HG03196 (cell line): ENCODE results near the gene OR4C13.
"Not testable (repeated sequence)": the region's sequence is repeated elsewhere in the genome, so short reads cannot be mapped to it uniquely, and the experiment has no call there.

Experiments
- ATAC-seq: cut with Tn5 transposase; IDR thresholded peaks from one replicate; pipeline ENCODE4 v1.9.1; 2021; ENCODE audit not compliant: unreplicated experiment

The OR4C13 gene

DNA sequence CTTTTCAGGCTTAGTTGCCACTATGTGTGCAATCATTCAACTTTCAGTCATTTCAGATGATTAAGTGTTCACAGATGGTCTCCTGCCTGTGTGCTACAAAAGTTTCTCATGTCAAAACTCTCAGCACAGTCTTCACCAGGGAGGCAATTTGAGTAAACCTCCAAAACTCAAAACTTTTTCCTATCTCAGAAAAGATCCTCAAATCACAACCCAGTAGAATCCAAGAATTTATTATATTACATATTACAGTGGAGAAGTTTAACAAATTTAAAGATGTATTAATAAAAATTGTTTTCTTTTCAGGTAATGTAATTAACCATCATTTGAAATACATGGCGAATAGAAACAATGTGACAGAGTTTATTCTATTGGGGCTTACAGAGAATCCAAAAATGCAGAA, at the start of gene OR4C13:
TSS of gene OR4C13 (plus strand) at position 301 of the 400 bp plus-strand sequence. CDS start at position 333, 32 bp downstream.
- ATAC-seq = no peak

DNA sequence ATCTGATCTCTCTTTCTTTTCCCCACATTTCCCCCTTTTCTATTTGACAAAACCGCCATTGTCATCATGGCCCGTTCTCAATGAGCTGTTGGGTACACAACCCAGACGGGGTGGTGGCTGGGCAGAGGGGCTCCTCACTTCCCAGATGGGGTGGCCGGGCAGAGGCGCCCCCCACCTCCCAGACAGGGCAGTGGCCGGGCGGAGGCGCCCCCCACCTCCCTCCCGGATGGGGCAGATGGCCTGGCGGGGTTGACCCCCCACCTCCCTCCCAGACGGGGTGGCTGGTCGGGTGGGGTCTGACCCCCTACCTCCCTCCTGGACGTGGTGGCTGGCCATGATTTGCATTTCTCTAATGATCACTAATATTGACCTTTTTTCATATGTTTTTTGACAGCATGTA, 40.7 kb upstream of the OR4C13 start:
- not testable (repeated sequence) for ATAC-seq

DNA sequence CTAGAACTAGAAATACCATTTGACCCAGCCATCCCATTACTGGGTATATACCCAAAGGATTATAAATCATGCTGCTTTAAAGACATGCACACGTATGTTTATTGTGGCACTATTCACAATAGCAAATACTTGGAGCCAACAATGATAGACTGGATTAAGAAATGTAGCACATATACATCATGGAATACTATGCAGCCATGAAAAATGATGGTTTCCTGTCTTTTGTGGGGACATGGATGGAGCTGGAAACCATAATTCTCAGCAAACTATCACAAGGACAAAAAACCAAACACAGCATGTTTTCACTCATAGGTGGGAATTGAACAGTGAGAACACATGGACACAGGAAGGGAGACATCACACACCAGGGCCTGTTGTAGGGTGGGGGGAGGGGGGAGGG, 3.5 kb upstream of the OR4C13 start:
- ATAC-seq = not testable (repeated sequence)

DNA sequence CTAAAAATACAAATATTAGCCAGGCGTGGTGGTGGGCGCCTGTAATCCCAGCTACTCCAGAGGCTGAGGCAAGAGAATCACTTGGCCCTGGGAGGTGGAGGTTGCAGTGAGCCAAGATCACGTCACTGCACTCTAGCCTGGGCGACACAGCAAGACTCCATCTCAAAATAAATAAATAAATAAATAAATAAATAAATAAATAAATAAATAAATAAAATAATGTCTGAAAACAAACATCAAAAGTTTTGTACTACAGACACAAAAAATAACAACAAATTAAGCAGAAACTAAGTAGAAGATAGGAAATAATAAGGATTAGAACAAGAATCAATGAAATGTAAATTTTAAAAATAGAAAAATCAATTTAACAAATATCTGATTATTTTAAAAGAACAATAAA, 21.2 kb downstream of the OR4C13 start:
- ATAC-seq = not testable (repeated sequence)

DNA sequence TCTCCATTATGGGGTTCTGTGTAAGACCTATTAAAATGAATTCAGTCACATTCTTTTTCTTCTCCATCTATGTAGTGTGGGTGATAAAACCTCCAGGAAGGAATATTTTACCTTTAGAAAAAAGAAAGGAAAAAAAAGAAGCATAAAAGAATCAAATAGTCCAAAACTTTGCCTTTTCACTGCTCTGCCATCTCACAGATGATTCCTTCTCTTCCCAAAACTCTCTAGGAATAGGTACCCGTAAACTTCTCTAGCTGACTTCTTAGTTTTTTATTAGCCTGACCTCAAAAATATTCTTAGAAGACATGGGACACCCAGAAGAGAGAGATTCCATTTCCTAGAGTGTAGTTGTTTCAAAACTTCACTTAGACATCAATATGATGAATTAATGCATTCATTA, 30.2 kb downstream of the OR4C13 start, which contains the start of gene OR4C12:
TSS of gene OR4C12 (minus strand) at position 101 of the 400 bp plus-strand sequence. CDS start at position 67, 34 bp downstream.
- ATAC-seq = not testable (repeated sequence)

DNA sequence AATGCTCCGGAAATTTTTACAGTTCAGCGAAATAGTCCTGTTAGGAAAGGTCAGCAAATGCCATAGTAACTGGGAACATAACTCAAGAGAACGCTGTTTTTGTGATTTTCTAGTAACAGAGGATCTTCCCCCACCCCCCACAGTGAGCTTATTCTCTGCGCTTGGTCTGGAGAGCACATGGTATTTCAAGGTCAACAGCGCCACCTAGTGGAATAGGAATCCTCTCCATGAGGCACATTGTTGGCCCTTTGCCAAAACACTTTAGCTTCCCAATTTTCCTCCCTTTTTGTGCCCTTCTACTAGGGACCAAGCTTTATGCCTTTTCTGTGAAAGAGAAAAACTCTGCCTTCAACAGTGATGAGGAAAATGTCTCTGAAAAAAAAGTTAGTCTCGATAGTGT, 43.4 kb downstream of the OR4C13 start:
- no peak for ATAC-seq
